Limb (tissue), 2 donors: Measurements from ENCODE around the gene ZNF687.

ENCODE experiments used
- DNase-seq, 2 donors: peaks; one replicate each; pipeline ENCODE4 v3.0.0-alpha.2; 2016; ENCODE audit errors: extremely low spot score in 2 of 2

ZNF687 gene

GRCh38 chr1:151281225-151281968 lies 702 bp upstream of the ZNF687 start:
- DNase-seq = peak; percentile 95 to 98

- DNase-seq = no peak
Measured at GRCh38 chr1:151282883-151283725, 1.0 kb downstream of the ZNF687 start.

DNA sequence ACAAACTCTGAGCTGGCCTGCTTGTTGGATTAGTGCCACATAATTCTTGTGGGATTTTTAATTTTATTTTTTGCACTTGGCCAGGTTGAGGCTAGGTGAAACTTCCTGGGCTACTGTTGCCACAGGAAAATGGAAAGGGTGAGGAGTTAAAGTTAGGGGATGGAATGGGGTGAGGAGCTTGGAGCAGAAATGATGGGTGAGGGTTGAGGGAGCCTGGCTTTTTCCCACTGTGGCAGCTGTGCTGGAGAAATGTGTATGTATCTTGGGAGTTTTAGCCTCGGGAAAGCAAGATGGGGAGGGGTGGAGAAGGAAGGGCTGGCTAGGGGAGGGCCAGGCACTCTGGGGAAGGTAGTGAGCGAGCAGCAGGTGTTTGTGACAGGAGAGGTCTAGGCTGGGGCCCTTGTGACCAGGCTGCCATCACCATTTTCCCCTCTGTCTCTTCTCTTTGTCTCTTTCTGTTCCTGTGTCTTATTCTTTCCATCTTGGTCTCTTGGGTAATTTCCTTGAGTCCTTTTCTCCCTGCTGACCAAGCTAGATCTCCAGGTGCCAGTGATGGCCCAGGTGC lies 2.0 kb downstream of the ZNF687 start:
- DNase-seq = no peak

GRCh38 chr1:151286619-151287340 lies 4.7 kb downstream of the ZNF687 start:
- no peak for DNase-seq

DNA sequence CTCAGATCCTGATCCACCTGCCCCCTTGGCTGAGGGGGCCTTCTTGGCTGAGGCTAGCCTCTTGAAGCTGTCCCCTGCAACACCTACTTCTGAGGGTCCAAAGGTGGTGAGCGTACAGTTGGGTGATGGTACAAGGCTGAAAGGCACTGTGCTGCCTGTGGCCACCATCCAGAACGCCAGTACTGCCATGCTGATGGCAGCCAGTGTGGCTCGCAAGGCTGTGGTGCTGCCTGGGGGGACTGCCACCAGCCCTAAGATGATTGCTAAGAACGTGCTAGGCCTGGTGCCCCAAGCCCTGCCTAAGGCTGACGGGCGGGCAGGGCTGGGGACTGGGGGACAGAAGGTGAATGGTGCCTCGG lies 5.2 kb downstream of the ZNF687 start:
- DNase-seq = no peak

- DNase-seq = no peak
Measured at GRCh38 chr1:151287767-151288500, 5.8 kb downstream of the ZNF687 start.

DNA sequence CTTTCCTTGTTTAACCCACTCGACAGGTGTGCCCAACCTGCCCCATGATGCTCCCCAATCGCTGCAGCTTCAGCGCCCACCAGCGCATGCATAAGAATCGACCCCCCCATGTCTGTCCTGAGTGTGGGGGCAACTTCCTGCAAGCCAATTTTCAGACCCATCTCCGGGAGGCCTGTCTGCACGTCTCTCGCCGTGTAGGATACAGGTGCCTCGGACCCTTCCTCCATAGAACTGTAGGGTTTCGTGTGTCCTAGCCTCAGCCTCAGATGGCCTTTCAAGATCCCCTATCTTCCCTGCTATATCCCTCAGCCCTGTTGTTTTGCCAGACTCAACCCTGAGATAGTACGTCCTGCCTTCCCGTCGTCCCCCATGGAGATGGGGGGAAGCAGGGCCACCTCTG lies 6.4 kb downstream of the ZNF687 start:
- DNase-seq = no peak

GRCh38 chr1:151289080-151289935 lies 7.2 kb downstream of the ZNF687 start:
- no peak for DNase-seq

GRCh38 chr1:151289991-151290708 lies 8.1 kb downstream of the ZNF687 start:
- no peak for DNase-seq

- no peak for DNase-seq
Measured at GRCh38 chr1:151290709-151291303, 8.7 kb downstream of the ZNF687 start.

- no peak for DNase-seq
Measured at GRCh38 chr1:151292207-151293030, 10.3 kb downstream of the ZNF687 start.

GRCh38 chr1:151293093-151293492 lies 11.0 kb downstream of the ZNF687 start:
- DNase-seq = no peak

DNA sequence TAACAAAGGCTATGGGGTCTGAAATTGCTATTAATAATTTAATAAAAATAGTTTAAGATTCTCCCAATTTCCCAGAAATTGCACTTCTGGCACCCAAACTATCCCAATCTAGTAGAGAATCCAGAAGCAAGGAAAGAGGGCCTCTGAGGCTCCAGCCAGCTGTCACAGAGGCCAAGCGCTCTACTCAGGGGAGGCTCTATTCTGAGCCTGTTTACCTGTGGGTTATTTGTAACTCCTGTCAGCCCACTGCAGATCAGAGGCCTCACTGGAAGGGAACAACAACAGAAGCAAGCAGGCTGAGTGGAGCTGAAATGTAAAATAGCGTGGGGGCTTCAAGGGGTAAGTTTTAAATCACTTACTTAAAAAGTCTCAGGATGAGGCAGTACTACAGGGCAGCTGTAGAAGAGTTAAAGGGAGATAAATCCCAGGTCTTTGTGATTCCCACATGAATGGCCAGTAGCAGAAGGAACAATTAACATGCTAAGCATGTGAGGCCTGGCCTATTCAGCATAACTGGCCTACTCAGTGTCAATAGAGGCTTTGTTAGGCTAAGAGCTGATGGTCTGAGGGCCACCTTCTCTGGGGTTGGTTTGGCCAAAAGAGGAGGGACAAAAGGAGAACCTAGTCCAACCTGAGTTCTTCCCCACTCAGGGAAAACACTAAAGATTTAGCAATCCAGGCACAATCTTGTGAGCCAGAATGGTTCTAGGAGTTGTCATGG lies 12.8 kb downstream of the ZNF687 start:
- DNase-seq = no peak

GRCh38 chr1:151309811-151310323 lies 27.8 kb downstream of the ZNF687 start:
- DNase-seq = peak in 1 of 2 donors; percentile 71

DNA sequence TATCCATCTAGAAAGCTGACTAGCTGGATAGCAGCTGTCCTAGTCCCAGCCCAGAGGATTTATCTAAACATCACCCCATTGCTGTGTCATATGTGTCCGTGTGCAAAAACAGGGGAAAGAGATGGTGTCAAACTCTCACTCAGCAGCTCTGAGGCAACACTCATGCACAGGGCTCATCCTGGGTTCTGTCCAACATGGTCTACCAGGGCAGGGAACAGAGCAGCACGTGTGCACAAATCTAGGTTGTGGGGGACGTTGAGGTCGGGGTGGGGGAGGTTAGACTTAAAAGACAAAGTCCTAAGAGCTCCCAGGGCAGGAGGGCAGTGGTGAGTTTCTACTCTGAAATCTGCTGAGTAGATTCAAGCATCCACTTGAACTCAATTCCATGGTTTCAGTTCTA lies 28.9 kb downstream of the ZNF687 start:
- DNase-seq = no peak

GRCh38 chr1:151311589-151312331 lies 29.7 kb downstream of the ZNF687 start:
- DNase-seq = no peak

DNA sequence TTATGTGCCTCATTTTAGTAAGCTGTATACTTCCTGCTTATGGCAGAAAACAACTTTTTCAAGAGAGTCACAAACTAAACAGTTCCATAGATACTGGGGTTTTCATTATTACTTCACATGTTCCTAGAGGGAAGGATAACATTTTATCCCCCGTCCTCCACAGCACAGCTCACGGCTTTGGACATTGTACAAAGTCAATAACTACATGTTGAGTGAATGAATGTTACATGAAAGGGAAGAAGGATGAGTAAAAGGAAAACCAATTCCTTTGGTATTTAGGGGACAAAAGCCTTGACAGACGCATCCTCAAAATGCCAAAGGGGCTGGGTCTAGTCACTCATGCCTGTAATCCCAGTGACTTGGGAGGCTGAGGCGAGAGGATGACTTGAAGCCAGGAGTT lies 30.3 kb downstream of the ZNF687 start:
- no peak for DNase-seq
